ENCODE results near the gene C11orf42.
A peak's percentile ranks its signal among the peaks of the same experiment; 100 is the strongest.
"Not testable (repeated sequence)": the region's sequence is repeated elsewhere in the genome, so short reads cannot be mapped to it uniquely, and the experiment has no call there.

Gene C11orf42

GRCh38 chr11:6224421-6224820, 19.1 kb downstream of the C11orf42 start:
- DNase-seq: no peak

GRCh38 chr11:6225024-6225423, 19.7 kb downstream of the C11orf42 start:
- DNase-seq: no peak

- no peak for DNase-seq
These were observed 20.5 kb downstream of the C11orf42 start for GRCh38 chr11:6225896-6226295.

- DNase-seq: no peak
These were observed 23.2 kb downstream of the C11orf42 start for GRCh38 chr11:6228520-6228919.

- DNase-seq: no peak
These were observed 24.6 kb downstream of the C11orf42 start for GRCh38 chr11:6229911-6230310.

GRCh38 chr11:6232899-6233298, 27.5 kb downstream of the C11orf42 start:
- no peak for DNase-seq

- no peak for DNase-seq
These were observed 28.6 kb downstream of the C11orf42 start for GRCh38 chr11:6233984-6234386.

GRCh38 chr11:6234387-6235107, 29.2 kb downstream of the C11orf42 start, which contains the start of gene FHIP1B:
Gene FHIP1B (minus strand): TSS chr11:6234636. CDS start chr11:6224516, 10,120 bp downstream.
- peak; percentile 97 for DNase-seq

GRCh38 chr11:6237266-6237665, 31.9 kb downstream of the C11orf42 start:
- no peak for DNase-seq

- DNase-seq: no peak
These were observed 32.5 kb downstream of the C11orf42 start for GRCh38 chr11:6237761-6238302.

GRCh38 chr11:6238902-6239301, 33.5 kb downstream of the C11orf42 start, which contains the start of gene CNGA4:
Gene CNGA4 (plus strand): TSS chr11:6239089. CDS start chr11:6239207, 118 bp downstream.
- DNase-seq: no peak

GRCh38 chr11:6240139-6240538, 34.8 kb downstream of the C11orf42 start:
- DNase-seq: no peak

- DNase-seq: no peak
These were observed 35.4 kb downstream of the C11orf42 start for GRCh38 chr11:6240781-6241180.

GRCh38 chr11:6241316-6241715, 36.0 kb downstream of the C11orf42 start:
- DNase-seq: no peak

- DNase-seq: no peak
These were observed 40.2 kb downstream of the C11orf42 start for GRCh38 chr11:6245536-6245935.

- DNase-seq: no peak
These were observed 42.9 kb downstream of the C11orf42 start for GRCh38 chr11:6248248-6248647.

GRCh38 chr11:6248897-6249296, 43.5 kb downstream of the C11orf42 start:
- not testable (repeated sequence) for DNase-seq

- DNase-seq: no peak
These were observed 44.6 kb downstream of the C11orf42 start for GRCh38 chr11:6249770-6250555.

GRCh38 chr11:6251120-6251733, 45.9 kb downstream of the C11orf42 start:
- no peak for DNase-seq

- DNase-seq: no peak
These were observed 46.7 kb downstream of the C11orf42 start for GRCh38 chr11:6251990-6252473.

- no peak for DNase-seq
These were observed 47.8 kb downstream of the C11orf42 start for GRCh38 chr11:6253197-6253596.

GRCh38 chr11:6258141-6258540, 52.8 kb downstream of the C11orf42 start:
- DNase-seq: no peak

- no peak for DNase-seq
These were observed 53.3 kb downstream of the C11orf42 start for GRCh38 chr11:6258571-6259081.
